Kidney (tissue), 14 donors: ENCODE data around the gene MCOLN3. TPM values are rescaled to one million over a fixed set of nuclear protein-coding genes. Genes with fewer than 3 reads are reported as not detected.

Source experiments
- DNase-seq, 5 donors: peaks; one replicate each; pipeline ENCODE4 v3.0.0-alpha.2; 2013 to 2020
- FAIRE-seq: peaks from 2 replicates; lab custom pipeline; 2012; peaks lifted over from hg19 to GRCh38; lab: Jason Lieb, UNC
- H3K27ac ChIP-seq, 2 donors: one replicate each; pipeline ENCODE4 v1.7.0; 2013; ENCODE audit warnings: low read depth in 2 of 2, low read length in 2 of 2, inconsistent platforms in 1 of 2
- H3K27me3 ChIP-seq: one replicate; pipeline ENCODE4 v1.7.1; 2013; ENCODE audit warnings: low read length, inconsistent platforms; ENCODE audit not compliant: control insufficient read depth, insufficient read depth
- H3K36me3 ChIP-seq, 3 donors: one replicate each; pipeline versions ENCODE4 v1.7.0 to v1.7.1; 2013; ENCODE audit warnings: low read length in 3 of 3, control low read depth in 1 of 3, inconsistent platforms in 1 of 3; ENCODE audit not compliant: insufficient read depth in 3 of 3, control insufficient read depth in 2 of 3
- H3K4me1 ChIP-seq, 3 donors: one replicate each; pipeline versions ENCODE4 v1.7.0 to v1.7.1; 2013; ENCODE audit warnings: low read length in 3 of 3, inconsistent platforms in 1 of 3, low read depth in 1 of 3; ENCODE audit not compliant: control insufficient read depth in 2 of 3, insufficient read depth in 2 of 3
- H3K4me3 ChIP-seq, 3 donors: one replicate each; pipeline versions ENCODE4 v1.7.0 to v1.8.1; 2013; ENCODE audit warnings: low read length in 3 of 3, control low read depth in 1 of 3, inconsistent platforms in 1 of 3
- H3K9ac ChIP-seq, 3 donors: one replicate each; pipeline versions ENCODE4 v1.7.0 to v1.7.1; 2013; ENCODE audit warnings: low read length in 3 of 3, control low read depth in 1 of 3, inconsistent platforms in 1 of 3
- H3K9me3 ChIP-seq, 3 donors: one replicate each; pipeline versions ENCODE4 v1.7.0 to v1.7.1; 2013; ENCODE audit warnings: low read length in 3 of 3, control low read depth in 1 of 3, inconsistent platforms in 1 of 3; ENCODE audit not compliant: control insufficient read depth in 2 of 3, insufficient read depth in 1 of 3
- CTCF ChIP-seq: IDR thresholded peaks from 3 replicates; pipeline ENCODE4 v1.5.1; 2012; ENCODE audit warnings: mild to moderate bottlenecking, moderate library complexity, borderline replicate concordance; ENCODE audit not compliant: insufficient read depth; ENCODE audit errors: extremely low read depth
- intact Hi-C: fragments of 100-400 bp; cut with DNase I; formaldehyde crosslinking; loops from one replicate; pipeline ENCODE4 v1.11.1; 2022
- polyA plus RNA-seq: library from polyadenylated mRNA; stranded (reverse); fragments of 350-450 nt; fragmentation: Illumina TruSeq; extraction: RNeasy Lipid Tissue Mini Kit (QIAGEN cat#74804); gene quantifications from one replicate; pipeline ENCODE4 v1.2.3, GENCODE V29; 2014; ENCODE audit warnings: low read depth, low replicate concordance; ENCODE audit not compliant: insufficient read depth
- total RNA-seq: library from RNA; stranded (reverse); fragmentation: NEBNext Ultra II Directional; extraction: Animal tissue kit (Norgen Biotek cat#: 25700); gene quantifications from one replicate; pipeline ENCODE4 v1.2.1, GENCODE V29; 2021
- donor health status: control.
- donor health status: control.
- donor health status: control.
- donor health status: control.
- donor health status: control.
- donor health status: DM: yes; HTN: yes; CAD: no.
- donor health status: Normal renal cell carcinoma (clear cell type).

Gene MCOLN3
- total and polyA plus RNA-seq, 2 donors from 2014 or later, result 3.1 to 7.8 TPM

- TF ChIP-seq CTCF, result no peak
- no peak overlapping the region for H3K9ac ChIP-seq
- DNase-seq (no peak), FAIRE-seq (no peak)
- H3K27me3 ChIP-seq, result no peaks in the 10 kb centered on the region
- H3K9me3 ChIP-seq, result no peaks in the 10 kb centered on the region
- no peak overlapping the region for H3K4me3 ChIP-seq
- no peaks in the 10 kb centered on the region for H3K4me1 ChIP-seq
- H3K27ac ChIP-seq, result no peak overlapping the region
- intact Hi-C loops, result no loop called here
- no peaks in the 10 kb centered on the region for H3K36me3 ChIP-seq
Observed at GRCh38 chr1:84975035-84975434, 73.3 kb downstream of the MCOLN3 start.

- Histone ChIP-seq H3K9ac (no peak overlapping the region), H3K4me1 (peaks cover 0 to under 1% (median 0%) of the 10 kb centered on the region in 3 donors), H3K9me3 (no peaks in the 10 kb centered on the region), H3K36me3 (no peaks in the 10 kb centered on the region), H3K4me3 (no peak overlapping the region), H3K27ac (no peak overlapping the region), H3K27me3 (no peaks in the 10 kb centered on the region)
- DNase-seq (no peak), FAIRE-seq (no peak)
- TF ChIP-seq CTCF, result no peak
- intact Hi-C loops, result no loop called here
Observed at GRCh38 chr1:84973498-84974334, 74.6 kb downstream of the MCOLN3 start.

GRCh38 chr1:84972377-84972987 lies 75.8 kb downstream of the MCOLN3 start:
- no peaks in the 10 kb centered on the region for H3K27me3 ChIP-seq
- FAIRE-seq (no peak), DNase-seq (no peak)
- H3K4me3 ChIP-seq, result no peak overlapping the region
- peaks cover 0 to 6% (median 0%) of the 10 kb centered on the region in 3 donors for H3K4me1 ChIP-seq
- intact Hi-C loops, result no loop called here
- H3K9me3 ChIP-seq, result no peaks in the 10 kb centered on the region
- H3K9ac ChIP-seq, result no peak overlapping the region
- TF ChIP-seq CTCF, result no peak
- no peaks in the 10 kb centered on the region for H3K36me3 ChIP-seq
- H3K27ac ChIP-seq, result no peak overlapping the region
